Endothelial cell of umbilical vein (primary cell): ENCODE results near the gene PHLPP2. TPM values are rescaled to one million over a fixed set of nuclear protein-coding genes. Genes with fewer than 3 reads are reported as not detected.

Source experiments
- BruUV-seq: library from RNA; stranded (reverse); fragments of 400-500 nt; replicated peaks from 2 replicates; lab custom pipeline; 2021; lab: Mats Ljungman, UMichigan
- CTCF ChIA-PET: fragments of 300-600, 350-600 bp; sonication (Branson Sonifier 250); formaldehyde crosslinking; loops from one replicate; lab custom pipeline; 2021; ENCODE audit warnings: antibody characterized with exemption, inconsistent platforms; lab: Charles Lee
- POLR2A ChIA-PET: fragments of 300-600, 350-600 bp; sonication (Branson Sonifier 250); formaldehyde crosslinking; loops from one replicate; lab custom pipeline; 2021; ENCODE audit warnings: antibody characterized with exemption, inconsistent platforms; lab: Charles Lee
- DNase-seq: peaks from one replicate; pipeline ENCODE4 v3.0.0-alpha.2; 2011; ENCODE audit warnings: low read depth, low spot score
- FAIRE-seq: peaks from 2 replicates; lab custom pipeline; 2011; peaks lifted over from hg19 to GRCh38; lab: Jason Lieb, UNC
- H2AFZ ChIP-seq: 2 replicates; pipeline ENCODE4 v1.6.0; 2012; ENCODE audit warnings: low read depth, low read length, control low read depth, inconsistent platforms
- H3K27ac ChIP-seq: 2 replicates; pipeline ENCODE4 v1.5.1; 2011; ENCODE audit warnings: low read depth, mild to moderate bottlenecking, control low read depth, low read length, moderate library complexity; ENCODE audit not compliant: insufficient read depth
- H3K27me3 ChIP-seq, 2 experiments: 2 replicates each; pipeline versions ENCODE4 v1.6.0 to v1.6.1; 2011; ENCODE audit warnings: low read length in 2 of 2, mixed read lengths in 1 of 2; ENCODE audit not compliant: control insufficient read depth in 2 of 2, insufficient read depth in 2 of 2
- H3K36me3 ChIP-seq, 2 experiments: 2 replicates in 1 of 2; 3 replicates in 1 of 2; pipeline ENCODE4 v1.5.1; 2011; ENCODE audit warnings: low read length in 2 of 2, mild to moderate bottlenecking in 1 of 2, moderate library complexity in 1 of 2; ENCODE audit not compliant: control insufficient read depth in 2 of 2, insufficient read depth in 2 of 2; ENCODE audit errors: extremely low read depth in 1 of 2
- H3K4me1 ChIP-seq: 3 replicates; pipeline ENCODE4 v1.5.1; 2011; ENCODE audit warnings: mild to moderate bottlenecking, low read length; ENCODE audit not compliant: control insufficient read depth, insufficient read depth; ENCODE audit errors: extremely low read depth
- H3K4me2 ChIP-seq: 2 replicates; pipeline ENCODE4 v1.6.1; 2011; ENCODE audit warnings: low read length, control low read depth, mixed read lengths; ENCODE audit not compliant: insufficient read depth
- H3K4me3 ChIP-seq, 3 experiments: fragments of 200-600 bp in 1 of 3; sonication (generic), shearing (Covaris generic) in 1 of 3; replicated peaks in 1 of 3; 2 replicates each; pipeline ENCODE4 v1.5.1; 2011 to 2016; ENCODE audit warnings: control low read depth in 3 of 3, low read length in 3 of 3, mild to moderate bottlenecking in 2 of 3, inconsistent platforms in 1 of 3, low read depth in 1 of 3, moderate library complexity in 1 of 3; ENCODE audit not compliant: insufficient read depth in 1 of 3
- H3K79me2 ChIP-seq: 2 replicates; pipeline ENCODE4 v1.6.0; 2012; ENCODE audit warnings: low read length, inconsistent platforms; ENCODE audit not compliant: control insufficient read depth, insufficient read depth
- H3K9ac ChIP-seq: replicated peaks from 2 replicates; pipeline ENCODE3; 2011; ENCODE audit warnings: low read length, control low read depth; ENCODE audit not compliant: insufficient read depth; ENCODE audit errors: extremely low read depth
- H3K9me1 ChIP-seq: replicated peaks from 3 replicates; pipeline ENCODE4 v1.6.0; 2011; ENCODE audit warnings: mild to moderate bottlenecking, low read length; ENCODE audit not compliant: control insufficient read depth, insufficient read depth; ENCODE audit errors: extremely low read depth
- H3K9me3 ChIP-seq: replicated peaks from 2 replicates; pipeline ENCODE4 v1.5.1; 2012; ENCODE audit warnings: low read length, inconsistent platforms; ENCODE audit not compliant: control insufficient read depth, insufficient read depth
- H4K20me1 ChIP-seq: replicated peaks from 2 replicates; pipeline ENCODE3; 2011; ENCODE audit warnings: mild to moderate bottlenecking, low read length; ENCODE audit not compliant: control insufficient read depth, insufficient read depth; ENCODE audit errors: extremely low read depth
- EZH2 ChIP-seq: IDR thresholded peaks from 2 replicates; pipeline ENCODE4 v1.6.1; 2012; ENCODE audit warnings: borderline replicate concordance, low read depth, mild to moderate bottlenecking, moderate library complexity, low read length, inconsistent platforms; ENCODE audit not compliant: severe bottlenecking
- FOS ChIP-seq: IDR thresholded peaks from 2 replicates; pipeline ENCODE4 v1.6.1; 2011; ENCODE audit warnings: mild to moderate bottlenecking, low read length, moderate library complexity, borderline replicate concordance; ENCODE audit not compliant: insufficient read depth
- GATA2 ChIP-seq: IDR thresholded peaks from 2 replicates; pipeline ENCODE4 v1.7.0; 2011; ENCODE audit warnings: low read depth, mild to moderate bottlenecking, moderate library complexity, mixed read lengths, low read length; ENCODE audit not compliant: insufficient read length, insufficient read depth
- JUN ChIP-seq: IDR thresholded peaks from 2 replicates; pipeline ENCODE4 v1.6.1; 2011; ENCODE audit warnings: borderline replicate concordance, low read depth; ENCODE audit not compliant: insufficient read length, insufficient read depth
- MYC ChIP-seq: IDR thresholded peaks from one replicate; pipeline ENCODE4 v1.6.1; 2011; ENCODE audit warnings: mild to moderate bottlenecking, low read depth, low read length
- POLR2A ChIP-seq: IDR thresholded peaks from 2 replicates; pipeline ENCODE4 v1.6.1; 2012; ENCODE audit warnings: low read depth, mild to moderate bottlenecking, control low read depth, low read length
- POLR2AphosphoS5 ChIP-seq: IDR thresholded peaks from 2 replicates; pipeline ENCODE4 v1.6.1; 2012; ENCODE audit warnings: low read depth, mild to moderate bottlenecking, control low read depth, low read length, moderate library complexity; ENCODE audit not compliant: insufficient read depth
- dilution Hi-C: fragments of 300-500 bp; cut with MboI; formaldehyde crosslinking; loops from one replicate; pipeline ENCODE4 v1.15.0; 2019; ENCODE audit warnings: low sequenced_read_pairs; ENCODE audit not compliant: extremely low pct_ligation_motif_present
- intact Hi-C: fragments of 100-400 bp; cut with micrococcal nuclease; formaldehyde crosslinking; loops from one replicate; pipeline ENCODE4 v1.10.0; 2022
- polyA plus RNA-seq, 4 experiments: library from polyadenylated mRNA; depleted of rRNA in 3 of 4; stranded (reverse) in 3 of 4; unstranded in 1 of 4; fragments of >200 nt; gene quantifications; 2 replicates each; pipeline versions ENCODE4 v1.2.1 to v1.2.3, GENCODE V29; 2011 to 2012; ENCODE audit warnings: missing spikeins in 1 of 4
- total RNA-seq: library from RNA; stranded (reverse); gene quantifications from 2 replicates; pipeline ENCODE4 v1.2.3, GENCODE V29; 2021
- TF ChIP-seq, protein P1 (sequence below): IDR thresholded peaks from 2 replicates; pipeline ENCODE4 v1.6.1; 2011; ENCODE audit not compliant: insufficient read depth, insufficient read length
- TF ChIP-seq, protein P2 (sequence below), 2 donors: IDR thresholded peaks; 1 replicate in 1 of 2; 2 replicates in 1 of 2; pipeline ENCODE4 v1.5.1; 2011; ENCODE audit warnings: low read length in 2 of 2, mild to moderate bottlenecking in 2 of 2, moderate library complexity in 2 of 2, control low read depth in 1 of 2, inconsistent platforms in 1 of 2, low read depth in 1 of 2; ENCODE audit not compliant: insufficient read depth in 1 of 2; ENCODE audit errors: extremely low read depth in 1 of 2

Gene PHLPP2
- total and polyA plus RNA-seq, 2 donors (not counting 3 experiments of a cell fraction or from before 2014, with no cell fraction given), result 4.1 to 8.0 TPM

DNA sequence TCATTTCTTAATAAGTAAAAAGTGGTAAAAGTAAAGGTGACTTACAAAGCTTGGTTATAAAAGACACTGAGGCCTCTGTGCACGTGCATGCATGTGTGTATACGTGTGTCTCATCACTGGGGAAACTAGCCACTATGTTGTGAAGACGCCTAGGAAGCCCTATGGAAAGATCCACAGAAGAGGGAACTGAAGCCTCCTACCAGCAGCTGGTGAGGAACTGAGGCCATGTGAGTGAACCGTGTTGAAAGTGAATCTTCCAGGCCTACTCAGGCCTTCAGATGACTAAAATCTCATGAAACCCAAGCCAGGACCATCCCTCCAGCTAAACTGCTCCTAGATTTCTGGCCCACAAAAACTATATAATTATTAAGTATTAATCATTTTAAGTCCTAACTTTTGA lies 23.7 kb downstream of the PHLPP2 start:
- Histone ChIP-seq H3K9me3 (no peaks in the 10 kb centered on the region), H3K4me2 (no peak overlapping the region), H3K36me3 (peaks cover 0 to 4% of the 10 kb centered on the region in 2 experiments), H3K4me1 (no peaks in the 10 kb centered on the region), H3K9me1 (no peaks in the 10 kb centered on the region), H3K9ac (no peak overlapping the region), H3K4me3 (no peak overlapping the region), H3K79me2 (no peaks in the 10 kb centered on the region), H3K27ac (no peak overlapping the region), H4K20me1 (no peaks in the 10 kb centered on the region), H3K27me3 (no peaks in the 10 kb centered on the region), H2AFZ (no peak overlapping the region)
- TF ChIP-seq GATA2 (no peak), JUN (no peak), MYC (no peak), FOS (no peak), POLR2A (no peak), POLR2AphosphoS5 (no peak), EZH2 (no peak)
- TF ChIP-seq, protein P1, sequence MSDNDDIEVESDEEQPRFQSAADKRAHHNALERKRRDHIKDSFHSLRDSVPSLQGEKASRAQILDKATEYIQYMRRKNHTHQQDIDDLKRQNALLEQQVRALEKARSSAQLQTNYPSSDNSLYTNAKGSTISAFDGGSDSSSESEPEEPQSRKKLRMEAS, result no peak
- TF ChIP-seq, protein P2, sequence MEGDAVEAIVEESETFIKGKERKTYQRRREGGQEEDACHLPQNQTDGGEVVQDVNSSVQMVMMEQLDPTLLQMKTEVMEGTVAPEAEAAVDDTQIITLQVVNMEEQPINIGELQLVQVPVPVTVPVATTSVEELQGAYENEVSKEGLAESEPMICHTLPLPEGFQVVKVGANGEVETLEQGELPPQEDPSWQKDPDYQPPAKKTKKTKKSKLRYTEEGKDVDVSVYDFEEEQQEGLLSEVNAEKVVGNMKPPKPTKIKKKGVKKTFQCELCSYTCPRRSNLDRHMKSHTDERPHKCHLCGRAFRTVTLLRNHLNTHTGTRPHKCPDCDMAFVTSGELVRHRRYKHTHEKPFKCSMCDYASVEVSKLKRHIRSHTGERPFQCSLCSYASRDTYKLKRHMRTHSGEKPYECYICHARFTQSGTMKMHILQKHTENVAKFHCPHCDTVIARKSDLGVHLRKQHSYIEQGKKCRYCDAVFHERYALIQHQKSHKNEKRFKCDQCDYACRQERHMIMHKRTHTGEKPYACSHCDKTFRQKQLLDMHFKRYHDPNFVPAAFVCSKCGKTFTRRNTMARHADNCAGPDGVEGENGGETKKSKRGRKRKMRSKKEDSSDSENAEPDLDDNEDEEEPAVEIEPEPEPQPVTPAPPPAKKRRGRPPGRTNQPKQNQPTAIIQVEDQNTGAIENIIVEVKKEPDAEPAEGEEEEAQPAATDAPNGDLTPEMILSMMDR (IDR thresholded peaks at IDR 0.05; ENCODE audit: extremely low read depth in 1 of 2, insufficient read depth in 1 of 2, low read depth in 1 of 2, low read length in 2 of 2), result no peak
- dilution Hi-C loops (no loop called here), intact Hi-C loops (no loop called here)
- CTCF ChIA-PET, result no interaction called here
- FAIRE-seq (no peak), DNase-seq (no peak)
- no TSS peak for BruUV-seq
- POLR2A ChIA-PET, result no interaction called here
